Peyer's patch (tissue), 4 donors: ENCODE measurements around the gene NMRK1. TPM values are rescaled to one million over a fixed set of nuclear protein-coding genes. Genes with fewer than 3 reads are reported as not detected.
A peak's percentile ranks its signal among the peaks of the same experiment; 100 is the strongest.

Source experiments
- DNase-seq, 3 donors: peaks; one replicate each; pipeline ENCODE4 v3.0.0-alpha.2; 2017 to 2019
- H3K27ac ChIP-seq, 4 donors: fragments of 200-600 bp; sonication (generic); one replicate each; pipeline ENCODE4 v1.5.1; 2016 to 2019
- H3K27me3 ChIP-seq, 2 donors: fragments of 200-600 bp; sonication (generic); one replicate each; pipeline ENCODE4 v1.5.1; 2019
- H3K36me3 ChIP-seq, 3 donors: fragments of 200-600 bp; sonication (generic); one replicate each; pipeline ENCODE4 v1.5.1; 2016 to 2019
- H3K4me1 ChIP-seq, 4 donors: fragments of 200-600 bp; sonication (generic); one replicate each; pipeline ENCODE4 v1.5.1; 2016 to 2019
- H3K4me3 ChIP-seq, 4 donors: fragments of 200-600 bp; sonication (generic); 1 replicate in 3 of 4; 2 replicates in 1 of 4; pipeline ENCODE4 v1.5.1; 2016 to 2019; ENCODE audit warnings: mild to moderate bottlenecking in 1 of 4
- H3K9me3 ChIP-seq, 4 donors: fragments of 200-600 bp; sonication (generic); one replicate each; pipeline ENCODE4 v1.5.1; 2016 to 2019; ENCODE audit warnings: mild to moderate bottlenecking in 1 of 4
- CTCF ChIP-seq, 6 experiments: fragments of 450-650 bp in 4 of 6; fragments of 200-600 bp in 2 of 6; sonication (generic) in 1 of 6; IDR thresholded peaks; one replicate each; pipeline ENCODE4 v1.5.1; 2017 to 2019; ENCODE audit warnings: antibody characterized with exemption in 6 of 6, mild to moderate bottlenecking in 3 of 6, moderate library complexity in 1 of 6
- POLR2A ChIP-seq, 2 donors: fragments of 450-650 bp; IDR thresholded peaks; one replicate each; pipeline ENCODE4 v1.5.1; 2017; ENCODE audit warnings: antibody characterized with exemption in 2 of 2, mild to moderate bottlenecking in 2 of 2, moderate library complexity in 2 of 2
- small RNA-seq, 2 donors: library from RNA; depleted of rRNA; stranded (forward); fragments of <200 nt; gene quantifications; one replicate each; pipeline ENCODE3, GENCODE V24; 2016
- total RNA-seq, 4 donors: library from RNA; depleted of rRNA; stranded (reverse); fragments of >200 nt; gene quantifications; one replicate each; pipeline ENCODE4 v1.1.0, GENCODE V29; 2016

NMRK1 gene
- total RNA-seq, 4 donors from 2014 or later, result 14.9 to 36.8 (median 26.5) TPM

GRCh38 chr9:75017378-75017777 is 70.6 kb downstream of the NMRK1 start:
- H3K4me3 ChIP-seq, result peak overlapping the region in 1 of 4 donors; percentile 15
- peak overlapping the region in 2 of 4 donors; percentile 21 to 47 for H3K27ac ChIP-seq
- no peak for DNase-seq
- no peaks in the 10 kb centered on the region for H3K27me3 ChIP-seq
- no peaks in the 10 kb centered on the region for H3K9me3 ChIP-seq
- no peaks in the 10 kb centered on the region for H3K36me3 ChIP-seq
- TF ChIP-seq CTCF (IDR thresholded peaks at IDR 0.05) (no peak), POLR2A (IDR thresholded peaks at IDR 0.05) (no peak)
- H3K4me1 ChIP-seq, result no peaks in the 10 kb centered on the region

- TF ChIP-seq POLR2A (IDR thresholded peaks at IDR 0.05) (no peak), CTCF (IDR thresholded peaks at IDR 0.05) (no peak)
Observed at GRCh38 chr9:75013735-75014134, 74.2 kb downstream of the NMRK1 start.

More at GRCh38 chr9:75013735-75014134, 74.2 kb downstream of the NMRK1 start:
- Histone ChIP-seq H3K9me3 (no peaks in the 10 kb centered on the region), H3K36me3 (no peaks in the 10 kb centered on the region), H3K27ac (no peak overlapping the region), H3K27me3 (no peaks in the 10 kb centered on the region), H3K4me1 (no peaks in the 10 kb centered on the region), H3K4me3 (no peak overlapping the region)
- DNase-seq, result no peak

Small RNAs within 50 kb of the gene (small RNA-seq; reads per million reads assigned to genes)
- gene RF02271, result 0 reads per million in 2 donors

Other genes starting within 250 kb of the NMRK1 start
- gene TRPM6, start 200.2 kb downstream of the NMRK1 start, total RNA-seq, result 10 to 100 TPM in 2 of 4 donors, 1 to 10 TPM in 2; 3.3 to 25.1 (median 16.2) TPM
- 10 to 100 TPM in 1 of 4 donors, 1 to 10 TPM in 3; 8.3 to 22.2 (median 9.2) TPM for gene C9orf40, start 135.2 kb downstream of the NMRK1 start, total RNA-seq
- 10 to 100 TPM; 23.5 to 55.3 (median 26.7) TPM for gene CARNMT1, start 59.9 kb downstream of the NMRK1 start, total RNA-seq
- 10 to 100 TPM; 21.6 to 44.6 (median 32.9) TPM for gene OSTF1, start 359 bp upstream of the NMRK1 start, total RNA-seq